Rectal smooth muscle tissue (tissue), 1 donor: ENCODE data around the gene GGACT.

Experiments used
- H3K27ac ChIP-seq: one replicate; pipeline ENCODE4 v1.7.0; 2013; ENCODE audit warnings: low read depth, low read length, inconsistent platforms
- H3K27me3 ChIP-seq: one replicate; pipeline ENCODE4 v1.7.0; 2013; ENCODE audit warnings: low read length; ENCODE audit not compliant: control insufficient read depth, insufficient read depth
- H3K36me3 ChIP-seq: one replicate; pipeline ENCODE4 v1.7.0; 2013; ENCODE audit warnings: low read length; ENCODE audit not compliant: control insufficient read depth, insufficient read depth
- H3K4me1 ChIP-seq: one replicate; pipeline ENCODE4 v1.7.0; 2013; ENCODE audit warnings: low read length; ENCODE audit not compliant: control insufficient read depth, insufficient read depth
- H3K4me3 ChIP-seq: one replicate; pipeline ENCODE4 v1.7.0; 2013; ENCODE audit warnings: low read length
- H3K9ac ChIP-seq: one replicate; pipeline ENCODE4 v1.7.0; 2013; ENCODE audit warnings: low read length

GGACT gene

GRCh38 chr13:100613031-100613430 lies 24.4 kb upstream of the GGACT start:
- Histone ChIP-seq H3K4me3 (no peak overlapping the region), H3K27ac (no peak overlapping the region), H3K9ac (no peak overlapping the region), H3K4me1 (no peaks in the 10 kb centered on the region), H3K36me3 (no peaks in the 10 kb centered on the region), H3K27me3 (no peaks in the 10 kb centered on the region)

GRCh38 chr13:100611678-100612492 lies 23.3 kb upstream of the GGACT start:
- H3K36me3 ChIP-seq = peaks cover 2% of the 10 kb centered on the region
- H3K27ac ChIP-seq = no peak overlapping the region
- H3K27me3 ChIP-seq = no peaks in the 10 kb centered on the region
- no peak overlapping the region for H3K9ac ChIP-seq
- no peaks in the 10 kb centered on the region for H3K4me1 ChIP-seq
- no peak overlapping the region for H3K4me3 ChIP-seq

GRCh38 chr13:100610391-100611347 lies 22.1 kb upstream of the GGACT start:
- Histone ChIP-seq H3K4me1 (no peaks in the 10 kb centered on the region), H3K4me3 (no peak overlapping the region), H3K36me3 (peaks cover 2% of the 10 kb centered on the region), H3K27me3 (no peaks in the 10 kb centered on the region), H3K9ac (no peak overlapping the region), H3K27ac (no peak overlapping the region)

GRCh38 chr13:100608906-100609305 lies 20.3 kb upstream of the GGACT start:
- Histone ChIP-seq H3K4me3 (no peak overlapping the region), H3K9ac (no peak overlapping the region), H3K4me1 (no peaks in the 10 kb centered on the region), H3K27ac (no peak overlapping the region), H3K36me3 (peaks cover 2% of the 10 kb centered on the region), H3K27me3 (no peaks in the 10 kb centered on the region)

- H3K36me3 ChIP-seq = peaks cover 2% of the 10 kb centered on the region
- no peaks in the 10 kb centered on the region for H3K4me1 ChIP-seq
- no peak overlapping the region for H3K4me3 ChIP-seq
- no peak overlapping the region for H3K9ac ChIP-seq
- H3K27ac ChIP-seq = no peak overlapping the region
- H3K27me3 ChIP-seq = no peaks in the 10 kb centered on the region
These were observed 19.9 kb upstream of the GGACT start for GRCh38 chr13:100608489-100608888.

GRCh38 chr13:100604918-100605710 lies 16.5 kb upstream of the GGACT start:
- no peak overlapping the region for H3K4me3 ChIP-seq
- no peak overlapping the region for H3K27ac ChIP-seq
- no peaks in the 10 kb centered on the region for H3K4me1 ChIP-seq
- no peak overlapping the region for H3K9ac ChIP-seq
- H3K27me3 ChIP-seq = no peaks in the 10 kb centered on the region
- H3K36me3 ChIP-seq = peaks cover 2% of the 10 kb centered on the region

GRCh38 chr13:100602493-100603111 lies 14.0 kb upstream of the GGACT start:
- Histone ChIP-seq H3K27ac (no peak overlapping the region), H3K4me3 (no peak overlapping the region), H3K36me3 (peaks cover 2% of the 10 kb centered on the region), H3K4me1 (no peaks in the 10 kb centered on the region), H3K9ac (no peak overlapping the region), H3K27me3 (no peaks in the 10 kb centered on the region)

- no peak overlapping the region for H3K4me3 ChIP-seq
- no peaks in the 10 kb centered on the region for H3K36me3 ChIP-seq
- no peaks in the 10 kb centered on the region for H3K27me3 ChIP-seq
- H3K27ac ChIP-seq = no peak overlapping the region
- no peak overlapping the region for H3K9ac ChIP-seq
- H3K4me1 ChIP-seq = no peaks in the 10 kb centered on the region
These were observed 13.1 kb upstream of the GGACT start for GRCh38 chr13:100601716-100602115.

GRCh38 chr13:100600915-100601314 lies 12.3 kb upstream of the GGACT start:
- Histone ChIP-seq H3K4me1 (no peaks in the 10 kb centered on the region), H3K27ac (no peak overlapping the region), H3K9ac (no peak overlapping the region), H3K27me3 (no peaks in the 10 kb centered on the region), H3K4me3 (no peak overlapping the region), H3K36me3 (no peaks in the 10 kb centered on the region)

GRCh38 chr13:100600461-100600860 lies 11.9 kb upstream of the GGACT start:
- H3K4me1 ChIP-seq = no peaks in the 10 kb centered on the region
- H3K27ac ChIP-seq = no peak overlapping the region
- H3K4me3 ChIP-seq = no peak overlapping the region
- H3K27me3 ChIP-seq = no peaks in the 10 kb centered on the region
- no peak overlapping the region for H3K9ac ChIP-seq
- H3K36me3 ChIP-seq = no peaks in the 10 kb centered on the region

GRCh38 chr13:100597253-100597652 lies 8.7 kb upstream of the GGACT start:
- Histone ChIP-seq H3K4me1 (no peaks in the 10 kb centered on the region), H3K36me3 (no peaks in the 10 kb centered on the region), H3K27me3 (no peaks in the 10 kb centered on the region), H3K27ac (no peak overlapping the region), H3K4me3 (no peak overlapping the region), H3K9ac (no peak overlapping the region)

- Histone ChIP-seq H3K4me3 (no peak overlapping the region), H3K27me3 (no peaks in the 10 kb centered on the region), H3K9ac (no peak overlapping the region), H3K4me1 (no peaks in the 10 kb centered on the region), H3K27ac (no peak overlapping the region), H3K36me3 (no peaks in the 10 kb centered on the region)
These were observed 7.9 kb upstream of the GGACT start for GRCh38 chr13:100596516-100596915.
